ENCODE data around the gene ARFGEF2.

- TF ChIP-seq CTCF (IDR thresholded peaks at IDR 0.05) (no peak), POLR2A (IDR thresholded peaks at IDR 0.05) (no peak)
Observed at GRCh38 chr20:48923149-48923718, 1.7 kb downstream of the ARFGEF2 start.
